Omental fat pad (tissue), 4 donors: ENCODE data around the gene HILPDA. TPM values are rescaled to one million over a fixed set of nuclear protein-coding genes. Genes with fewer than 3 reads are reported as not detected.
"Not testable (repeated sequence)": the region's sequence is repeated elsewhere in the genome, so short reads cannot be mapped to it uniquely, and the experiment has no call there.

ENCODE experiments used
- ATAC-seq: fragments of 150-250 bp; one replicate; pipeline ENCODE4 v1.9.1; 2016; ENCODE audit warnings: mild to moderate bottlenecking, moderate library complexity; ENCODE audit not compliant: low FRiP score
- DNase-seq: peaks from one replicate; pipeline ENCODE4 v3.0.0-alpha.2; 2019; ENCODE audit warnings: low spot score
- total RNA-seq, 4 donors: library from RNA; depleted of rRNA; stranded (reverse); fragments of >200 nt; gene quantifications; one replicate each; pipeline ENCODE4 v1.1.0, GENCODE V29; 2016
- TF ChIP-seq, protein P1 (sequence below), 3 donors: fragments of 450-650 bp; IDR thresholded peaks; one replicate each; pipeline ENCODE4 v1.5.1; 2016 to 2017; ENCODE audit warnings: antibody characterized with exemption in 3 of 3, mild to moderate bottlenecking in 3 of 3, moderate library complexity in 2 of 3

Gene HILPDA
- total RNA-seq, 4 donors from 2014 or later = 25.0 to 122 (median 51.9) TPM

DNA sequence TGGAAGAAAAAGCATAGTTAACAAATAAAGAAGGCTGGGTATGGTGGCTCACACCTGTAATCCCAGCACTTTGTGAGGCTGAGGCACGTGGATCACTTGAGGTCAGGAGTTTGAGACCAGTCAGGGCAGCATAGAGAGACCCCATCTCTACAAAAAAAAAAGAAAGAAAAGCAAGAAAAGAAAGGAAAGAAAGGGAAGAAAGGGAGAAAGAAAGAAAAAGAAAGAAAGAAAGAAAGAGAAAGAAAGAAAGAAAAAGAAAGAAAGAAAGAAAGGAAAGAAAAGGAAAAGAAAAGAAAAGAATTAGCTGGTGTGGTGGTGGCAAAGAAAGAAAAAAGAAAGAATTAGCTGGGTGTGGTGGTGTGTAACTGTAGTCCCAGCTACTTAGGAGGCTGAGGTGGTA is 3.1 kb upstream of the HILPDA start:
- DNase-seq (no peak), ATAC-seq (no peak)

GRCh38 chr7:128453836-128454804 is 1.6 kb upstream of the HILPDA start:
- TF ChIP-seq, protein P1, sequence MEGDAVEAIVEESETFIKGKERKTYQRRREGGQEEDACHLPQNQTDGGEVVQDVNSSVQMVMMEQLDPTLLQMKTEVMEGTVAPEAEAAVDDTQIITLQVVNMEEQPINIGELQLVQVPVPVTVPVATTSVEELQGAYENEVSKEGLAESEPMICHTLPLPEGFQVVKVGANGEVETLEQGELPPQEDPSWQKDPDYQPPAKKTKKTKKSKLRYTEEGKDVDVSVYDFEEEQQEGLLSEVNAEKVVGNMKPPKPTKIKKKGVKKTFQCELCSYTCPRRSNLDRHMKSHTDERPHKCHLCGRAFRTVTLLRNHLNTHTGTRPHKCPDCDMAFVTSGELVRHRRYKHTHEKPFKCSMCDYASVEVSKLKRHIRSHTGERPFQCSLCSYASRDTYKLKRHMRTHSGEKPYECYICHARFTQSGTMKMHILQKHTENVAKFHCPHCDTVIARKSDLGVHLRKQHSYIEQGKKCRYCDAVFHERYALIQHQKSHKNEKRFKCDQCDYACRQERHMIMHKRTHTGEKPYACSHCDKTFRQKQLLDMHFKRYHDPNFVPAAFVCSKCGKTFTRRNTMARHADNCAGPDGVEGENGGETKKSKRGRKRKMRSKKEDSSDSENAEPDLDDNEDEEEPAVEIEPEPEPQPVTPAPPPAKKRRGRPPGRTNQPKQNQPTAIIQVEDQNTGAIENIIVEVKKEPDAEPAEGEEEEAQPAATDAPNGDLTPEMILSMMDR (IDR thresholded peaks at IDR 0.05) = no peak
- peak; percentile 85 for ATAC-seq
- peak; percentile 75 for DNase-seq

More for the DNA sequence above, 3.1 kb upstream of the HILPDA start:
- TF ChIP-seq, protein P1 (IDR thresholded peaks at IDR 0.05) = no peak

DNA sequence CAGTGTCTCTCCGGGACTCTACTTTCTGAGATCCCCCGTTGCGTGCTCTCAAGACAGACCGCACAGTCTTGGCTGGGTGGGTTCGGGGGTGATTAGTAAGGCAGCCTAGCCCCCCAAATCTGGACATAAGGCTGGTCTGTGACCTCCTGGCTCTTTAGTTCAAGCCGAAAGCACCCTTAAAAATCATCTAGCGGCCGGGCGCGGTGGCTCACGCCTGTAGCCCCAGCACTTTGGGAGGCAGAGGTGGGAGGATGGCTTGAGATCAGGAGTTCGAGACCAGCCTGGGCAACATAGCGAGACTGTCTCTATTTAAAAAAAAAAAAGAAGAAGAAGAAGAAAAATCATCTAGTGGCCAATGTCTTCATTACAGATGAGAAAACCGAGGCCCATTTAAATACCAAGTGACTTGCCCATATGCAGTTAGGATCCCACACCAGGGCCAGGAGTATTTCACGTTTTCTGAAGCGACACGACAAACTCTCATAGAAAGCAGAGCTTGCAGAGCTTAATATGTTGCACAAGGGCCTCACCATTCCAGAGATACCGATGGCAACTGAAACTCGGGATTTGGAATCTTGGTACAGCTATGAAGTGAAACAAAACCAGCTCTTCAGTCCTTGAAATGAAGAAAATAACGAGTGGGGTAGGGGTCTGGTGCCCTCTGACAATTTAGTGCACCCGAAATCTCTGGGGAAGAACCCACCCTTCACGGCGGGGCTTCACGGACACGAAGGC is 703 bp upstream of the HILPDA start:
- ATAC-seq (no peak), DNase-seq (no peak)
- TF ChIP-seq, protein P1 (IDR thresholded peaks at IDR 0.05) = no peak

- TF ChIP-seq, protein P1 (IDR thresholded peaks at IDR 0.05) = no peak
- no peak for ATAC-seq
- no peak for DNase-seq
These were observed 612 bp downstream of the HILPDA start for GRCh38 chr7:128456255-128456725.

GRCh38 chr7:128457385-128457784 is 1.7 kb downstream of the HILPDA start:
- not testable (repeated sequence) for DNase-seq, ATAC-seq

DNA sequence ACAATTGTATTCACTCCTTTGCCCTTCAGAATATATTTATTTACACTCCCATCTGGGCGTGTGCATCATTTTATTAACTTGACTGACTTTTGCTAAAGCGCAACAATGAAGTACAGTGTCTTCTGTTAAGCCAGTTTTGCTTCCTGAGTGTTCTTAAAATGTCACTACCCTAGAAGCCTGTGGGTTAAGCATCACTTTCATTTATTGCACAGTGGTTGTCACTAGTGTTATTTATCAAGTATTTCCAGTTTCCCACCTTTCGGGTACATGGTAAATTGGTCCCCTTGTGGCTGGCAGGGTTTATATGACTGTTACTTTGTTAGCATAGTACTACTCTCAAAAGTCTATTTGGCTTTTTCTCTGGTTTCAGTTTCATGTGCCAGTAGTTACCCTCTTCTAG is 3.3 kb downstream of the HILPDA start:
- TF ChIP-seq, protein P1 (IDR thresholded peaks at IDR 0.05) = no peak

GRCh38 chr7:128459394-128459878 is 3.8 kb downstream of the HILPDA start:
- DNase-seq = no peak
- ATAC-seq = no peak
- TF ChIP-seq, protein P1 (IDR thresholded peaks at IDR 0.05) = peak in 2 of 3 donors; percentile 46 to 82

More for the DNA sequence above, 3.3 kb downstream of the HILPDA start:
- DNase-seq (no peak), ATAC-seq (no peak)
